Calu3 (cell line): ENCODE measurements around the gene GRAP2. TPM values are rescaled to one million over a fixed set of nuclear protein-coding genes. Genes with fewer than 3 reads are reported as not detected.

Experiments
- BruUV-seq: library from RNA; stranded (reverse); fragments of 400-500 nt; replicated peaks from 2 replicates; lab custom pipeline; 2021; lab: Mats Ljungman, UMichigan
- CTCF ChIA-PET: fragments of 300-600 bp; sonication (Branson Sonifier 250); formaldehyde crosslinking; loops from one replicate; lab custom pipeline; 2022; ENCODE audit warnings: antibody characterized with exemption; lab: Charles Lee
- DNase-seq: peaks from one replicate; pipeline ENCODE4 v3.0.0; 2022
- H3K27ac Mint-ChIP-seq: one replicate; pipeline ENCODE4 v1.8.0; 2022; ENCODE audit warnings: mixed read lengths; ENCODE audit not compliant: unreplicated experiment
- H3K27me3 Mint-ChIP-seq: one replicate; pipeline ENCODE4 v1.8.0; 2022; ENCODE audit warnings: mixed read lengths; ENCODE audit not compliant: unreplicated experiment
- H3K36me3 Mint-ChIP-seq: one replicate; pipeline ENCODE4 v1.8.0; 2022; ENCODE audit warnings: mild to moderate bottlenecking, moderate library complexity, mixed read lengths; ENCODE audit not compliant: insufficient read depth, unreplicated experiment
- H3K4me1 Mint-ChIP-seq: one replicate; pipeline ENCODE4 v1.8.0; 2022; ENCODE audit warnings: mild to moderate bottlenecking, low read depth, mixed read lengths; ENCODE audit not compliant: unreplicated experiment
- H3K4me3 Mint-ChIP-seq: one replicate; pipeline ENCODE4 v1.8.0; 2022; ENCODE audit warnings: mild to moderate bottlenecking, low read depth, moderate library complexity, mixed read lengths; ENCODE audit not compliant: unreplicated experiment
- H3K9me3 Mint-ChIP-seq: one replicate; pipeline ENCODE4 v1.8.0; 2022; ENCODE audit warnings: low read depth, mixed read lengths; ENCODE audit not compliant: unreplicated experiment
- CTCF ChIP-seq: fragments of 200-600 bp; IDR thresholded peaks from one replicate; pipeline ENCODE4 v1.8.0; 2022; ENCODE audit warnings: antibody characterized with exemption; ENCODE audit not compliant: unreplicated experiment
- intact Hi-C: fragments of 100-400 bp; cut with micrococcal nuclease; formaldehyde crosslinking; loops from one replicate; pipeline ENCODE4 v1.10.0; 2022; ENCODE audit not compliant: unreplicated experiment
- total RNA-seq: library from RNA; stranded (reverse); gene quantifications from 2 replicates; pipeline ENCODE4 v1.2.3, GENCODE V29; 2022

The GRAP2 gene
- total RNA-seq, 1 experiment from 2014 or later: not detected

DNA sequence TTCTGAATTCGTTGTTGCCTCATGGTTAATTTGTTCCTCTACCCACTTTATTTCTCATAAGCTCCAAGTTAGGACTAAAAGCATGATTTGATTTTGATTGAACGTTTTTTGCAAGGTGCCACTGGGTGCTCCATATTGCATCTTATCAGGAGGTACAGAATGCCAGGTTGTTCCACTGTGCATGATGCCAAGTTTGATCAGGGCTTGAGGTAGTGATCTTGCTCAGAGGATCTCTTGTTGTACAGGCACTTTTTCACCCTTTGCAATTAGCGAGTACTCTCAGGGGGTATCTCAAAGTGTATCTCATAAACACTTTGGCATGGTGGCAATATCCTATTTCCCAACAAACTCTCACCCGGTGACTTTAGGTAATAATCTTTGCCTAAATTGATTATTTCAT lies 4.0 kb downstream of the GRAP2 start:
- H3K36me3 Mint-ChIP-seq: no peaks in the 10 kb centered on the region
- no peaks in the 10 kb centered on the region for H3K4me1 Mint-ChIP-seq
- intact Hi-C loops: no loop called here
- no peak for TF ChIP-seq CTCF
- H3K27me3 Mint-ChIP-seq: peaks cover 88% of the 10 kb centered on the region
- CTCF ChIA-PET: no interaction called here
- H3K4me3 Mint-ChIP-seq: no peak overlapping the region
- no TSS peak for BruUV-seq
- no peak for DNase-seq
- no peaks in the 10 kb centered on the region for H3K9me3 Mint-ChIP-seq
- H3K27ac Mint-ChIP-seq: no peak overlapping the region

GRCh38 chr22:39905687-39906086 lies 4.8 kb downstream of the GRAP2 start:
- intact Hi-C loops: no loop called here
- TF ChIP-seq CTCF: no peak
- DNase-seq: no peak

GRCh38 chr22:39906207-39906606 lies 5.3 kb downstream of the GRAP2 start:
- no peaks in the 10 kb centered on the region for H3K4me1 Mint-ChIP-seq
- H3K27me3 Mint-ChIP-seq: peaks cover 88% of the 10 kb centered on the region
- no peaks in the 10 kb centered on the region for H3K9me3 Mint-ChIP-seq
- DNase-seq: no peak
- H3K36me3 Mint-ChIP-seq: no peaks in the 10 kb centered on the region
- BruUV-seq: no TSS peak
- no peak for TF ChIP-seq CTCF
- intact Hi-C loops: no loop called here
- no peak overlapping the region for H3K4me3 Mint-ChIP-seq
- CTCF ChIA-PET: interaction anchor here (0.6 kb wide), 2 partner anchors 9 to 292 kb away, joined by 3 to 4 read pairs; no protein-coding TSS in a partner anchor
- H3K27ac Mint-ChIP-seq: no peak overlapping the region

More at GRCh38 chr22:39905687-39906086, 4.8 kb downstream of the GRAP2 start:
- H3K27ac Mint-ChIP-seq: no peak overlapping the region
- BruUV-seq: no TSS peak
- no peaks in the 10 kb centered on the region for H3K9me3 Mint-ChIP-seq
- H3K4me3 Mint-ChIP-seq: no peak overlapping the region
- CTCF ChIA-PET: interaction anchor here (0.6 kb wide), 1 partner anchor 9 kb away, joined by 4 read pairs; no protein-coding TSS in a partner anchor
- H3K4me1 Mint-ChIP-seq: no peaks in the 10 kb centered on the region
- peaks cover 88% of the 10 kb centered on the region for H3K27me3 Mint-ChIP-seq
- no peaks in the 10 kb centered on the region for H3K36me3 Mint-ChIP-seq

DNA sequence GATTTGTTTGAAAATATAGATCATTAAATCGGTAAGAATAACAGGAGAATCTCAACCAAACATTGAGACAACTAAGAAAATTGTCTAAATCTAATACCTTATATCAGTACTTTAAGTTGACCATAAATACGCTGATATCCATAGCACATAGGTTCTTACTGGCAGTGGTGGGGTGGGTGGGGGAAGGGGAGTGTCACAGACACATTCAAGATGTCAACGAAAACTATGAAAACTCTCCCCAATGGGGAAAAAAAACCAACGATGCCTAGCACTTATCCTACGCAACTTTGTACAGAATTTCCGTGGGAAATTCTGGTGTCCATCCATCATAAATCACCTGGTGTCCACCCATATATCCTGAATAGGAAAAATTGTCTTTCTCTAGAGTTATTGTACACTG lies 6.2 kb downstream of the GRAP2 start:
- intact Hi-C loops: no loop called here
- Mint-ChIP-seq H3K27ac (no peak overlapping the region), H3K4me1 (no peaks in the 10 kb centered on the region), H3K36me3 (no peaks in the 10 kb centered on the region), H3K27me3 (peaks cover 88% of the 10 kb centered on the region), H3K4me3 (no peak overlapping the region), H3K9me3 (no peaks in the 10 kb centered on the region)
- CTCF ChIA-PET: no interaction called here
- BruUV-seq: no TSS peak
- TF ChIP-seq CTCF: no peak
- DNase-seq: no peak
